ENCODE data around the gene INHBB.

GRCh38 chr2:120350801-120351320 lies 4.9 kb downstream of the INHBB start:
- TF ChIP-seq CTCF (IDR thresholded peaks at IDR 0.05; ENCODE audit: low read length): no peak
- no peak for TF ChIP-seq EZH2phosphoT487 (IDR thresholded peaks at IDR 0.05; ENCODE audit: low read length)
